ENCODE data around the gene C1orf159.

DNA sequence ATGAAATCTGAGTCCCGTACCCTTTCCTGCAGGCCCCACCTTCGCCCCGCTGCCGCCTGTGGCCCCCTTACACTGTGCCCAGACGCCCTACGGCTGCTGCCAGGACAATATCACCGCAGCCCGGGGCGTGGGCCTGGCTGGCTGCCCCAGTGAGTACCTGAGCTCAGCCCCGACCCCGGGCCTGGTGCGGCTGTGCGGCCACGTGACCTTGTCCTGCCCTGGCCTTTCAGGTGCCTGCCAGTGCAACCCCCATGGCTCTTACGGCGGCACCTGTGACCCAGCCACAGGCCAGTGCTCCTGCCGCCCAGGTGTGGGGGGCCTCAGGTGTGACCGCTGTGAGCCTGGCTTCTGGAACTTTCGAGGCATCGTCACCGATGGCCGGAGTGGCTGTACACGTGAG, 70.8 kb downstream of the C1orf159 start:
- TF ChIP-seq, protein P1, sequence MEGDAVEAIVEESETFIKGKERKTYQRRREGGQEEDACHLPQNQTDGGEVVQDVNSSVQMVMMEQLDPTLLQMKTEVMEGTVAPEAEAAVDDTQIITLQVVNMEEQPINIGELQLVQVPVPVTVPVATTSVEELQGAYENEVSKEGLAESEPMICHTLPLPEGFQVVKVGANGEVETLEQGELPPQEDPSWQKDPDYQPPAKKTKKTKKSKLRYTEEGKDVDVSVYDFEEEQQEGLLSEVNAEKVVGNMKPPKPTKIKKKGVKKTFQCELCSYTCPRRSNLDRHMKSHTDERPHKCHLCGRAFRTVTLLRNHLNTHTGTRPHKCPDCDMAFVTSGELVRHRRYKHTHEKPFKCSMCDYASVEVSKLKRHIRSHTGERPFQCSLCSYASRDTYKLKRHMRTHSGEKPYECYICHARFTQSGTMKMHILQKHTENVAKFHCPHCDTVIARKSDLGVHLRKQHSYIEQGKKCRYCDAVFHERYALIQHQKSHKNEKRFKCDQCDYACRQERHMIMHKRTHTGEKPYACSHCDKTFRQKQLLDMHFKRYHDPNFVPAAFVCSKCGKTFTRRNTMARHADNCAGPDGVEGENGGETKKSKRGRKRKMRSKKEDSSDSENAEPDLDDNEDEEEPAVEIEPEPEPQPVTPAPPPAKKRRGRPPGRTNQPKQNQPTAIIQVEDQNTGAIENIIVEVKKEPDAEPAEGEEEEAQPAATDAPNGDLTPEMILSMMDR (IDR thresholded peaks at IDR 0.05) = no peak
- no peak for TF ChIP-seq EZH2 (IDR thresholded peaks at IDR 0.05; ENCODE audit: borderline replicate concordance, insufficient read depth, low read depth, low read length, poor library complexity, severe bottlenecking)
